Hematopoietic multipotent progenitor cell treated with erythropoietin and hydrocortisone succinate and interleukin-3 and kit ligand, for 15 days (in vitro differentiated cells): ENCODE data around the gene NBDY.
"Not testable (repeated sequence)": the region's sequence is repeated elsewhere in the genome, so short reads cannot be mapped to it uniquely, and the experiment has no call there.

Experiments used
- DNase-seq: peaks from one replicate; pipeline ENCODE4 v3.0.0-alpha.2; 2015; ENCODE audit warnings: low spot score

Gene NBDY

GRCh38 chrX:56764153-56764974, 35.3 kb downstream of the NBDY start:
- DNase-seq, result peak; percentile 66

- no peak for DNase-seq
Measured at GRCh38 chrX:56764975-56765791, 36.1 kb downstream of the NBDY start.

- DNase-seq, result no peak
Measured at GRCh38 chrX:56765811-56766553, 36.9 kb downstream of the NBDY start.

- no peak for DNase-seq
Measured at GRCh38 chrX:56766554-56767347, 37.7 kb downstream of the NBDY start.

- DNase-seq, result not testable (repeated sequence)
Measured at GRCh38 chrX:56767348-56768119, 38.5 kb downstream of the NBDY start.

GRCh38 chrX:56768120-56768660, 39.1 kb downstream of the NBDY start:
- not testable (repeated sequence) for DNase-seq

GRCh38 chrX:56772675-56773521, 43.9 kb downstream of the NBDY start:
- DNase-seq, result not testable (repeated sequence)

- not testable (repeated sequence) for DNase-seq
Measured at GRCh38 chrX:56773522-56774060, 44.5 kb downstream of the NBDY start.

GRCh38 chrX:56778099-56778923, 49.3 kb downstream of the NBDY start:
- not testable (repeated sequence) for DNase-seq

- not testable (repeated sequence) for DNase-seq
Measured at GRCh38 chrX:56778924-56779468, 50.0 kb downstream of the NBDY start.

- DNase-seq, result not testable (repeated sequence)
Measured at GRCh38 chrX:56780681-56781649, 51.9 kb downstream of the NBDY start.

GRCh38 chrX:56782352-56782751, 53.3 kb downstream of the NBDY start:
- no peak for DNase-seq

- no peak for DNase-seq
Measured at GRCh38 chrX:56782791-56783449, 53.9 kb downstream of the NBDY start.

- DNase-seq, result no peak
Measured at GRCh38 chrX:56783450-56783831, 54.4 kb downstream of the NBDY start.

GRCh38 chrX:56783996-56784620, 55.1 kb downstream of the NBDY start:
- no peak for DNase-seq

GRCh38 chrX:56784666-56785065, 55.6 kb downstream of the NBDY start:
- no peak for DNase-seq
